ENCODE results near the gene EFHC1. TPM values are rescaled to one million over a fixed set of nuclear protein-coding genes. Genes with fewer than 3 reads are reported as not detected.

The EFHC1 gene
- total RNA-seq, 6 experiments from 2014 or later: 3.6 to 10.4 (median 6.0) TPM

DNA sequence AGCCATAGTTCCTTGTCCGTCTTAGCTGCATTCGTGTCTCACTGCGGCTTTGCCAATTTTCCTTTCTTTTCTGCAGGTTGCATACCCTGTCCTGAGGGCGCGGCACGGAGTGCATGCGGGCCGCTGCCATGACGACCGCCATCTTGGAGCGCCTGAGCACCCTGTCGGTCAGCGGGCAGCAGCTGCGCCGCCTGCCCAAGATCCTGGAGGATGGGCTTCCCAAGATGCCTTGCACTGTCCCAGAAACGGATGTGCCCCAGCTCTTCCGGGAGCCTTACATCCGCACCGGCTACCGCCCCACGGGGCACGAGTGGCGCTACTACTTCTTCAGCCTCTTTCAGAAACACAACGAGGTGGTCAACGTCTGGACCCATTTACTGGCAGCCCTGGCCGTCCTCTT is 17.1 kb upstream of the EFHC1 start:
- no peaks in the 10 kb centered on the region for H3K9me3 ChIP-seq
- WGBS (ENCODE audit: insufficient coverage, low coverage, low lambda C conversion rate, missing lambda C conversion rate): 94% methylated on average over 3 of the region's 26 CpGs
- H3K4me1 ChIP-seq: no peaks in the 10 kb centered on the region
- H3K27ac ChIP-seq: no peak overlapping the region
- intact Hi-C loops (cut with DNase I): loop anchor here in 1 of 2 donors (10.0 kb wide), 1 partner anchor 118 kb away; the partner anchor contains the start of gene MCM3
- H3K27me3 ChIP-seq: no peaks in the 10 kb centered on the region
- H3K36me3 ChIP-seq: no peaks in the 10 kb centered on the region
- TF ChIP-seq, protein P1, sequence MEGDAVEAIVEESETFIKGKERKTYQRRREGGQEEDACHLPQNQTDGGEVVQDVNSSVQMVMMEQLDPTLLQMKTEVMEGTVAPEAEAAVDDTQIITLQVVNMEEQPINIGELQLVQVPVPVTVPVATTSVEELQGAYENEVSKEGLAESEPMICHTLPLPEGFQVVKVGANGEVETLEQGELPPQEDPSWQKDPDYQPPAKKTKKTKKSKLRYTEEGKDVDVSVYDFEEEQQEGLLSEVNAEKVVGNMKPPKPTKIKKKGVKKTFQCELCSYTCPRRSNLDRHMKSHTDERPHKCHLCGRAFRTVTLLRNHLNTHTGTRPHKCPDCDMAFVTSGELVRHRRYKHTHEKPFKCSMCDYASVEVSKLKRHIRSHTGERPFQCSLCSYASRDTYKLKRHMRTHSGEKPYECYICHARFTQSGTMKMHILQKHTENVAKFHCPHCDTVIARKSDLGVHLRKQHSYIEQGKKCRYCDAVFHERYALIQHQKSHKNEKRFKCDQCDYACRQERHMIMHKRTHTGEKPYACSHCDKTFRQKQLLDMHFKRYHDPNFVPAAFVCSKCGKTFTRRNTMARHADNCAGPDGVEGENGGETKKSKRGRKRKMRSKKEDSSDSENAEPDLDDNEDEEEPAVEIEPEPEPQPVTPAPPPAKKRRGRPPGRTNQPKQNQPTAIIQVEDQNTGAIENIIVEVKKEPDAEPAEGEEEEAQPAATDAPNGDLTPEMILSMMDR (IDR thresholded peaks at IDR 0.05): no peak
- TF ChIP-seq POLR2A (IDR thresholded peaks at IDR 0.05): no peak
- no peak for ATAC-seq
- no peak for DNase-seq
- no peak overlapping the region for H3K4me3 ChIP-seq

DNA sequence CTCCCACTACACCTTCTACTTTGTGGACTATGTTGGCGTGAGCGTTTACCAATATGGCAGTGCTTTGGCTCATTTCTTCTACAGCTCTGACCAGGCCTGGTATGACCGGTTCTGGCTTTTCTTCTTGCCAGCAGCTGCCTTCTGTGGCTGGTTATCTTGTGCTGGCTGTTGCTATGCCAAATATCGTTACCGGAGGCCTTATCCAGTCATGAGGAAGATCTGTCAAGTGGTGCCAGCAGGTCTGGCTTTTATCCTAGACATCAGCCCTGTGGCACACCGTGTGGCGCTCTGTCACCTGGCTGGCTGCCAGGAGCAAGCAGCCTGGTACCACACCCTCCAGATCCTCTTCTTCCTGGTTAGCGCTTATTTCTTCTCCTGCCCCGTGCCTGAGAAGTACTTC is 16.5 kb upstream of the EFHC1 start:
- no peaks in the 10 kb centered on the region for H3K36me3 ChIP-seq
- DNase-seq: peak in 1 of 3 donors; percentile 41
- H3K4me3 ChIP-seq: no peak overlapping the region
- no peaks in the 10 kb centered on the region for H3K4me1 ChIP-seq
- H3K9me3 ChIP-seq: no peaks in the 10 kb centered on the region
- TF ChIP-seq POLR2A (IDR thresholded peaks at IDR 0.05): no peak
- TF ChIP-seq, protein P1 (IDR thresholded peaks at IDR 0.05): no peak
- H3K27me3 ChIP-seq: no peaks in the 10 kb centered on the region
- intact Hi-C loops (cut with DNase I): loop anchor here in 1 of 2 donors (10.0 kb wide), 1 partner anchor 119 kb away; the partner anchor contains the start of gene MCM3
- 67% methylated on average over 5 of the region's 9 CpGs for WGBS (ENCODE audit: insufficient coverage, low coverage, low lambda C conversion rate, missing lambda C conversion rate)
- peak in 3 of 4 donors; percentile 19 to 31 (median 21) for ATAC-seq
- H3K27ac ChIP-seq: no peak overlapping the region

DNA sequence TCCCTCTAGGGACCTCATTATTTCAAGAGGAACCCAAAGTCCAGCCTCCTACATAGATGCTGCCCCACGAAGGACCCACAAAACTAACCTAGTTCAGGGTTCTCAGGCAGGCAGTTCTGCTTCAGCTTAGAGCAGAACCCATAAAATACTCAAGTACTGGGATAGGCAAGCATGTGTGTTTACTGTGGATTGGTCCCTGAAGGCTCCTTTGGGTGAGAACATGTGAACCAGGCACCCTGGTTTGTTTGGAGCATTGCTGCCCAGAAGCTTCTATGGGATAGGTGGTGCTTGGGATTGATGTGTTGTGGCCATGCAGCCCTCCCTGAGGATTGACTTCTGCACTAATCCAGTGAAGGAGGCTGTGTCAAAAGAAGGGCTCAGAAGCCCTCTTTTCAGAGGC is 14.9 kb upstream of the EFHC1 start:
- DNase-seq (no peak), ATAC-seq (no peak)
- no CpG with 5 or more reads among the region's 1 CpG for WGBS (ENCODE audit: insufficient coverage, low coverage, low lambda C conversion rate, missing lambda C conversion rate)
- Histone ChIP-seq H3K27me3 (no peaks in the 10 kb centered on the region), H3K4me1 (no peaks in the 10 kb centered on the region), H3K9me3 (no peaks in the 10 kb centered on the region), H3K4me3 (no peak overlapping the region), H3K36me3 (no peaks in the 10 kb centered on the region), H3K27ac (no peak overlapping the region)
- intact Hi-C loops (cut with DNase I): loop anchor here in 1 of 2 donors (10.0 kb wide), 1 partner anchor 120 kb away; the partner anchor contains the start of gene MCM3
- TF ChIP-seq, protein P1 (IDR thresholded peaks at IDR 0.05): no peak
- TF ChIP-seq POLR2A (IDR thresholded peaks at IDR 0.05): no peak

GRCh38 chr6:52407467-52407866 is 12.7 kb upstream of the EFHC1 start:
- ATAC-seq (peak; percentile 84 to 96 (median 88)), DNase-seq (no peak)
- H3K4me3 ChIP-seq: no peak overlapping the region
- intact Hi-C loops (cut with DNase I): loop anchor here in 1 of 2 donors (10.0 kb wide), 1 partner anchor 123 kb away; the partner anchor contains the start of gene MCM3
- H3K4me1 ChIP-seq: no peaks in the 10 kb centered on the region
- H3K27me3 ChIP-seq: no peaks in the 10 kb centered on the region
- no peak overlapping the region for H3K27ac ChIP-seq
- no peak for TF ChIP-seq POLR2A (IDR thresholded peaks at IDR 0.05)
- TF ChIP-seq, protein P1 (IDR thresholded peaks at IDR 0.05): peak; percentile 42 to 54 (median 50)
- no peaks in the 10 kb centered on the region for H3K9me3 ChIP-seq
- H3K36me3 ChIP-seq: no peaks in the 10 kb centered on the region
